SU-DHL-6 (cell line): ENCODE measurements around the gene FYTTD1.

Source experiments
- EZH2phosphoT487 ChIP-seq: fragments of 200-600 bp; sonication (generic), shearing (Covaris generic); conservative IDR thresholded peaks from 2 replicates; pipeline ENCODE4 v1.6.1; 2018; ENCODE audit warnings: mild to moderate bottlenecking, antibody characterized with exemption, low read length, moderate library complexity, mixed read lengths
- TF ChIP-seq, protein P1 (sequence below): fragments of 200-600 bp; sonication (generic); IDR thresholded peaks from one replicate; pipeline ENCODE4 v1.5.1; 2017; ENCODE audit warnings: antibody characterized with exemption, mild to moderate bottlenecking, low read length, moderate library complexity; ENCODE audit not compliant: insufficient read depth, poor library complexity, severe bottlenecking

DNA sequence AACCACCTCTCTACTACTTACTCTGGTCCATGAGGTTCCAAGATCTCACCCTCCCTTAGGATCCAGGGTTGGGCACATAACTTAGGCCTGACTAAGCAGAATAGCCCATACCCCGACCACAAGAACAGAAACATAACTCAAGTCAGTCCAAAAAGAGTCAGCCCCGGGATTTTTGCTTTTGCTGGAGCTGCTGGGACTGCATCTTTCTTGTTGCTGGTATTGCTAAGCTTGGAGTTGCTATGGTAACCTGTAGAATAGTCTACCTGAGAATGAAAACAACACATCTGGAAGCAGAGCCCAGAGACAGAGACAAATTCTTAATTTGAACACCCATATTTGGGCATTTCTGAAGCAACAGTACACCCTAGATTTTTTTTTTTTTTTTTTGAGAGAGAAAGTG lies 19.5 kb upstream of the FYTTD1 start:
- TF ChIP-seq, protein P1, sequence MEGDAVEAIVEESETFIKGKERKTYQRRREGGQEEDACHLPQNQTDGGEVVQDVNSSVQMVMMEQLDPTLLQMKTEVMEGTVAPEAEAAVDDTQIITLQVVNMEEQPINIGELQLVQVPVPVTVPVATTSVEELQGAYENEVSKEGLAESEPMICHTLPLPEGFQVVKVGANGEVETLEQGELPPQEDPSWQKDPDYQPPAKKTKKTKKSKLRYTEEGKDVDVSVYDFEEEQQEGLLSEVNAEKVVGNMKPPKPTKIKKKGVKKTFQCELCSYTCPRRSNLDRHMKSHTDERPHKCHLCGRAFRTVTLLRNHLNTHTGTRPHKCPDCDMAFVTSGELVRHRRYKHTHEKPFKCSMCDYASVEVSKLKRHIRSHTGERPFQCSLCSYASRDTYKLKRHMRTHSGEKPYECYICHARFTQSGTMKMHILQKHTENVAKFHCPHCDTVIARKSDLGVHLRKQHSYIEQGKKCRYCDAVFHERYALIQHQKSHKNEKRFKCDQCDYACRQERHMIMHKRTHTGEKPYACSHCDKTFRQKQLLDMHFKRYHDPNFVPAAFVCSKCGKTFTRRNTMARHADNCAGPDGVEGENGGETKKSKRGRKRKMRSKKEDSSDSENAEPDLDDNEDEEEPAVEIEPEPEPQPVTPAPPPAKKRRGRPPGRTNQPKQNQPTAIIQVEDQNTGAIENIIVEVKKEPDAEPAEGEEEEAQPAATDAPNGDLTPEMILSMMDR = no peak
- TF ChIP-seq EZH2phosphoT487 = no peak
